Vagina (tissue), 2 donors: ENCODE data around the gene DNAJA3. TPM values are rescaled to one million over a fixed set of nuclear protein-coding genes. Genes with fewer than 3 reads are reported as not detected.

Experiments used
- DNase-seq, 2 donors: peaks; one replicate each; pipeline ENCODE4 v3.0.0-alpha.2; 2017; ENCODE audit errors: extremely low spot score in 2 of 2
- H3K27ac ChIP-seq: fragments of 200-600 bp; sonication (generic); one replicate; pipeline ENCODE4 v1.5.1; 2019
- H3K27me3 ChIP-seq: fragments of 200-600 bp; sonication (generic); one replicate; pipeline ENCODE4 v1.5.1; 2019
- H3K36me3 ChIP-seq, 2 donors: fragments of 200-600 bp; sonication (generic); one replicate each; pipeline ENCODE4 v1.5.1; 2017 to 2019
- H3K4me1 ChIP-seq: fragments of 200-600 bp; sonication (generic); one replicate; pipeline ENCODE4 v1.5.1; 2019
- H3K4me3 ChIP-seq, 2 donors: fragments of 200-600 bp; sonication (generic); 1 replicate in 1 of 2; 2 replicates in 1 of 2; pipeline ENCODE4 v1.5.1; 2016 to 2019
- H3K9me3 ChIP-seq: fragments of 200-600 bp; sonication (generic); one replicate; pipeline ENCODE4 v1.5.1; 2019
- POLR2A ChIP-seq, 2 donors: fragments of 450-650 bp; IDR thresholded peaks; one replicate each; pipeline ENCODE4 v1.6.1; 2017; ENCODE audit warnings: antibody characterized with exemption in 2 of 2, mild to moderate bottlenecking in 2 of 2, moderate library complexity in 2 of 2
- POLR2AphosphoS5 ChIP-seq, 2 donors: sonication (generic); formaldehyde crosslinking; IDR thresholded peaks; one replicate each; pipeline ENCODE4 v1.9.0; 2017; ENCODE audit warnings: antibody characterized with exemption in 2 of 2, mild to moderate bottlenecking in 2 of 2, low read depth in 1 of 2; ENCODE audit not compliant: insufficient read depth in 1 of 2
- intact Hi-C: fragments of 100-400 bp; cut with DNase I; formaldehyde crosslinking; loops from one replicate; pipeline ENCODE4 v1.15.1; 2023
- total RNA-seq: library from RNA; depleted of rRNA; stranded (reverse); fragments of >200 nt; gene quantifications from one replicate; pipeline ENCODE4 v1.2.3, GENCODE V29; 2016
- TF ChIP-seq, protein P1 (sequence below), 3 experiments: fragments of 450-650 bp in 2 of 3; fragments of 200-600 bp in 1 of 3; sonication (generic) in 1 of 3; IDR thresholded peaks; one replicate each; pipeline ENCODE4 v1.5.1; 2017 to 2019; ENCODE audit warnings: antibody characterized with exemption in 3 of 3, mild to moderate bottlenecking in 2 of 3, moderate library complexity in 2 of 3

The DNAJA3 gene
- total RNA-seq, 1 donor from 2014 or later: 33.6 TPM

DNA sequence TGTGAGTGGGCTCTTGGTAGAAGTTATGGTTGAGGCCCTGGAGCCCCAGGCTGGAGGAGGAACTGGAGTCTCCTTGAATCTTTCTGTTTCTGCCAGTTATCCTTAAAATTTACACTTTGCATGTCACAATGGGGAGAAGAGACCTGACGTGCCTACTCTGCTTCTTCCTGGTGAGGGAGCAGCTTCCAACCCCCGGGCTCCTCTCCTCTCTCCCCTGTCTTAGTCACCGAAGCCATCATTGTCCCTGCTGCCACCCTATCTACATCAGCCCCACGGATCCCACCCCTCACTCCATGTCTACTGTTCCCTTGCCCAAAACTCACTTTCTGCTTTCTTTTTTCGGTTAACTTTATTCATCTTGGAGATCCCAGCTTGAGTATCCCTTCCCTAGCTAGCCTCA is 17.6 kb downstream of the DNAJA3 start:
- no peak for DNase-seq
- Histone ChIP-seq H3K4me1 (no peaks in the 10 kb centered on the region), H3K36me3 (peaks cover 0 to 93% of the 10 kb centered on the region in 2 donors), H3K4me3 (no peak overlapping the region), H3K27me3 (no peaks in the 10 kb centered on the region), H3K9me3 (no peaks in the 10 kb centered on the region), H3K27ac (no peak overlapping the region)
- intact Hi-C loops: no loop called here
- TF ChIP-seq POLR2AphosphoS5 (IDR thresholded peaks at IDR 0.05; ENCODE audit: insufficient read depth in 1 of 2, low read depth in 1 of 2) (no peak), POLR2A (IDR thresholded peaks at IDR 0.05) (no peak)
- TF ChIP-seq, protein P1, sequence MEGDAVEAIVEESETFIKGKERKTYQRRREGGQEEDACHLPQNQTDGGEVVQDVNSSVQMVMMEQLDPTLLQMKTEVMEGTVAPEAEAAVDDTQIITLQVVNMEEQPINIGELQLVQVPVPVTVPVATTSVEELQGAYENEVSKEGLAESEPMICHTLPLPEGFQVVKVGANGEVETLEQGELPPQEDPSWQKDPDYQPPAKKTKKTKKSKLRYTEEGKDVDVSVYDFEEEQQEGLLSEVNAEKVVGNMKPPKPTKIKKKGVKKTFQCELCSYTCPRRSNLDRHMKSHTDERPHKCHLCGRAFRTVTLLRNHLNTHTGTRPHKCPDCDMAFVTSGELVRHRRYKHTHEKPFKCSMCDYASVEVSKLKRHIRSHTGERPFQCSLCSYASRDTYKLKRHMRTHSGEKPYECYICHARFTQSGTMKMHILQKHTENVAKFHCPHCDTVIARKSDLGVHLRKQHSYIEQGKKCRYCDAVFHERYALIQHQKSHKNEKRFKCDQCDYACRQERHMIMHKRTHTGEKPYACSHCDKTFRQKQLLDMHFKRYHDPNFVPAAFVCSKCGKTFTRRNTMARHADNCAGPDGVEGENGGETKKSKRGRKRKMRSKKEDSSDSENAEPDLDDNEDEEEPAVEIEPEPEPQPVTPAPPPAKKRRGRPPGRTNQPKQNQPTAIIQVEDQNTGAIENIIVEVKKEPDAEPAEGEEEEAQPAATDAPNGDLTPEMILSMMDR (IDR thresholded peaks at IDR 0.05): no peak

DNA sequence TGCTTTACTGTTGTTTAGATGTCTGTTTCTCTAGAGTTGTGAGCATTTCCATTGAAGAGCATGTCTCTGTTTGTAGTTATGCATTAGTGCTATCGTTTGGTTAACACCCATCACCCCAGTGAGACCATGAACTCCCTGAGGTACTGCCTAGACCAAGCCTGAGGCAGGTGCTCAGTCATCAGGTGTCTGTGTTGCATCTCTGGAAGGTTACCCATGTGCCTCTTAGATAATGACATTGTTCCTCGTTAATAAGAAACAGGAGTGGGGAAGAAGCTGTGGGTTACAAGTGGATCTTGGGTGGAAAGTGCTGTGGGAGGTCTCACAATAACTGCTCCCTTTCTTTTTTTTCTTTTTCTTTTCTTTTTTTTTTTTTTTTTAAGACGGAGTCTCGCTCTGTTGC is 18.3 kb downstream of the DNAJA3 start:
- H3K36me3 ChIP-seq: peaks cover 0 to 94% of the 10 kb centered on the region in 2 donors
- intact Hi-C loops: no loop called here
- TF ChIP-seq POLR2A (IDR thresholded peaks at IDR 0.05) (no peak), POLR2AphosphoS5 (IDR thresholded peaks at IDR 0.05; ENCODE audit: insufficient read depth in 1 of 2, low read depth in 1 of 2) (no peak)
- TF ChIP-seq, protein P1 (IDR thresholded peaks at IDR 0.05): no peak
- no peak for DNase-seq
- no peak overlapping the region for H3K4me3 ChIP-seq
- H3K4me1 ChIP-seq: no peaks in the 10 kb centered on the region
- H3K9me3 ChIP-seq: no peaks in the 10 kb centered on the region
- H3K27ac ChIP-seq: no peak overlapping the region
- no peaks in the 10 kb centered on the region for H3K27me3 ChIP-seq

DNA sequence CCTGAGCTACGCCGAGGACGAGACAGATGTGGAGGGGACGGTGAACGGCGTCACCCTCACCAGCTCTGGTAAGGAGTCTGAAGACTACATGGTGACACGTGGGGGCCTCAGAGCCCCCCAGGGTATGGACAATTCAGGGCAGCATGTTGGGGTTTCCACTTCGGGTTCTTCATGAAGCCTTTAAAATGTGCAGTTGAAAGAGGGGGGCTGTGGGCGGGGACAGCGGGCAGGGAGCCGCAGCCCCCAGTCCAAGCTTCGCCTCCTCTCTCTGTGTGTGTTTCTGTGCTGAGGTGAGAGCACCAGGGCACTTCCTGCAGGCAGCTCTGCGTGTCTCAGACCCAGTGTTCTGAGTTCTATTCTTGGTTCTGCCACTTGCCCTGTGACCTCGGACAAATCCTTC is 24.8 kb downstream of the DNAJA3 start:
- Histone ChIP-seq H3K27ac (no peak overlapping the region), H3K36me3 (peaks cover 3 to 79% of the 10 kb centered on the region in 2 donors), H3K4me3 (no peak overlapping the region), H3K9me3 (no peaks in the 10 kb centered on the region), H3K4me1 (no peaks in the 10 kb centered on the region), H3K27me3 (no peaks in the 10 kb centered on the region)
- no peak for TF ChIP-seq POLR2AphosphoS5 (IDR thresholded peaks at IDR 0.05; ENCODE audit: insufficient read depth in 1 of 2, low read depth in 1 of 2)
- TF ChIP-seq POLR2A (IDR thresholded peaks at IDR 0.05): no peak
- TF ChIP-seq, protein P1 (IDR thresholded peaks at IDR 0.05): no peak
- intact Hi-C loops: no loop called here
- no peak for DNase-seq

DNA sequence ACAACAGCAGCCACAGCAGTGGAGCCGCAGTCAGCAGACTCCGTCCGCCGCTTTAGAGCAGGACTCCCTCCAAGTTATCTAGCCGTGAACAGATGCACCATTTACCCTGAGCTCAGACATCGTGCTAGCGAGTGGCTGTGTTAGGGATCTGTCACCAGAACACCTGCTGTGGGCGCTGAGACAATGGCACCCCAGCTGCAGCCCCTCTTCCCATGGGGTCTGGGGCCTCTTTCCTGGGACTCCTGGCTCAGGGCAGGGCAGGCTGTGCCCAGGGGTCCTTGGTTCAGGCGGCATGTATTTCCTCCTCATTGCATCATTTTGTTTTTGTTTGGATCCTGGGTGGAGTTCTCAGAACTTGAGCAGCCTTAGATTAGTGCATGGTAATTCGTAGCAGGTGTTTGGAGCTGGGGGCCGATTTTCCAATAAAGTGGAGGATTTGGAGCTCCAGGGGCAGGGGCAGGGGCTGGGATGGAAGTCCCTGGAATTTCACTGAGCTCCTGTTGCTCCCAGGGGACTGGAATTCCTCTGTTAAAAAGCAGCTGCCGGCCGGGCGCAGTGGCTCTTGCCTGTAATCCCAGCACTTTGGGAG is 25.4 kb downstream of the DNAJA3 start:
- intact Hi-C loops: no loop called here
- no peak for DNase-seq
- Histone ChIP-seq H3K27me3 (no peaks in the 10 kb centered on the region), H3K4me1 (no peaks in the 10 kb centered on the region), H3K27ac (no peak overlapping the region), H3K4me3 (no peak overlapping the region), H3K36me3 (peaks cover 3 to 79% of the 10 kb centered on the region in 2 donors), H3K9me3 (no peaks in the 10 kb centered on the region)
- TF ChIP-seq POLR2A (IDR thresholded peaks at IDR 0.05): no peak
- TF ChIP-seq POLR2AphosphoS5 (IDR thresholded peaks at IDR 0.05; ENCODE audit: insufficient read depth in 1 of 2, low read depth in 1 of 2): no peak
- TF ChIP-seq, protein P1 (IDR thresholded peaks at IDR 0.05): no peak

DNA sequence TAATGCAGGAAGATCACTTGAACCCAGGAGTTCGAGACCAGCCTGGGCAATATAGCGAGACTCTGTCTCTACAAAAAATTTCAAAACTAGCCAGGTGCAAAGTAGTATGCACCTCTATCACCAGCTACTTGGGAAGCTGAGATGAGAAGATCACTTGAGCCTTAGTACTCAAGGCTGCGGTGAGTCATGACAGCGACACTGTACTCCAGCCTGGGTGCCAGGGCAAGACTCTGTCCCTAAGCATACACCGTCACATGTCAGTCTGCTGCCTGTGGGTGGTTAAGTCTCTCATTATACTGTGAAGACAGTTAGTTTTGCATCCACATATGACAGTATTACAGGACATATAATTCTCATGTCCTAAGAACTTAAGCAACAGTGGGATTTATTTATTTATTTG is 27.0 kb downstream of the DNAJA3 start:
- no peak for DNase-seq
- intact Hi-C loops: no loop called here
- Histone ChIP-seq H3K27me3 (no peaks in the 10 kb centered on the region), H3K4me3 (no peak overlapping the region), H3K9me3 (no peaks in the 10 kb centered on the region), H3K27ac (no peak overlapping the region), H3K4me1 (no peaks in the 10 kb centered on the region), H3K36me3 (peaks cover 3 to 77% of the 10 kb centered on the region in 2 donors)
- TF ChIP-seq POLR2A (IDR thresholded peaks at IDR 0.05) (no peak), POLR2AphosphoS5 (IDR thresholded peaks at IDR 0.05; ENCODE audit: insufficient read depth in 1 of 2, low read depth in 1 of 2) (no peak)
- TF ChIP-seq, protein P1 (IDR thresholded peaks at IDR 0.05): no peak
